HEK293T (cell line): ENCODE measurements around the gene CSN2.

Experiments used
- ELF4 ChIP-seq: fragments of 450-650 bp; IDR thresholded peaks from 2 replicates; pipeline ENCODE4 v1.6.1; 2017; ENCODE audit warnings: antibody characterized with exemption
- FOXM1 ChIP-seq: fragments of 450-650 bp; IDR thresholded peaks from 2 replicates; pipeline ENCODE4 v1.6.1; 2017; ENCODE audit warnings: mild to moderate bottlenecking, borderline replicate concordance

DNA sequence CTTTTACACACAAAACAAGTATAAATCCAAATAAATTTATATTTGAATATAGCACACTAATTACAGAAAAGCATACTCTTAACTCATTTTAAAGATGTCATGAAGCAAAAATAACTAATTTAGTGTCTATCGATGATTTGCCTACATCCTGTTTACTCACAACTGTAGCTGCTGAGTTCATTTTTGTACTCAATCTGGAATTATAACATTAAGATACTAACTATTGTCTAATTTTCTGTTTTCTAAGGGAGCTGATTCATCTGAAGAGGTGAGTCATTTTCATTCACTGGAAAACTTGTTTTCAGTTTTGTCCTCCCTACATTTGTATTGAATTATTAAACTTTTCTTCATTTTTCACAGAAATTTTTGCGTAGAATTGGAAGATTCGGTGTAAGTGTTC, 33.9 kb upstream of the CSN2 start:
- TF ChIP-seq ELF4 (no peak), FOXM1 (no peak)
